ENCODE data around the gene FAM47E.

DNA sequence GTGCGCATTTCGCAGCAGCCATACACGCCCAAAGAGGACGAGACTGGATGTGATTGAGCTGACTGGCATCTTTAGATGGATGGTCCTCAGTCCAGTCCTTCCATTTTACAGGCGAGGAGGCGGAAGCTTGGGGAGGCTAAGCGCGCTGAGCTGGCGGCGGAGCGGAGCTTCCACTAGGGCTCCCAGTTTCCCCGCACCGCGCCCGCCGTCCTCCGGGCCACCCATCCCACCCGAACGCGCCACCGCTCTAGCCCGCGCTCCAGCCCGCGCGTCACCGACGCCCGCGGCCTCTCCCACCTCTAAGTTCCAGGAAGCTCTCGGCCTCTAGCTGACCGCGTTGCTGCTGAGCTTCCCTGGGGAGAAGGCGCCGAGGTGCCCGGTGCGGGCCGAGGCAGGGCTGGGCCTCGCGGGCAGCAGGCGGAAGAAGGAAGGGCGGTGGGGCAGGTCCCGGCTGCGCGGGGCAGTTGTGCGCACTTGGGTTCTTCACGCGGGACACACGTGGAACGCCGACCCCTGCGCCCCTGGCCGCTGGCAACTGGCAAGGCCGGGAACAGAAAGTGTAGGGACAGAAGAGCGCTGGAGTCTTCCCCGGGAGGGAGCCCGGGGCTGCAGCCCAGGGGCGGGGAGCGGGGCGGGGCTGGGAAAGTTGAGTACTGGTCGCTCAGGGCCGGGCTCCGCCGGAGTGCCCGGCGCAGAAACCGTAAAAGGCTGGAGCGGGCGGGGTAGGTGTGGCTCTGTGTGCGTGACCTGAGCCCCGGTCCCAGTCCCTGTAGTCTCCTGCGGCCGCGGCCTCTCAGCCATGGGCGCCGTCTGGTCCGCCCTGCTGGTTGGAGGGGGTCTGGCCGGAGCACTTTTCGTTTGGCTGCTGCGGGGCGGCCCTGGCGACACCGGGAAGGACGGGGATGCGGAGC is 54.7 kb downstream of the FAM47E start, which contains the start of gene STBD1:
- TF ChIP-seq, protein P1, sequence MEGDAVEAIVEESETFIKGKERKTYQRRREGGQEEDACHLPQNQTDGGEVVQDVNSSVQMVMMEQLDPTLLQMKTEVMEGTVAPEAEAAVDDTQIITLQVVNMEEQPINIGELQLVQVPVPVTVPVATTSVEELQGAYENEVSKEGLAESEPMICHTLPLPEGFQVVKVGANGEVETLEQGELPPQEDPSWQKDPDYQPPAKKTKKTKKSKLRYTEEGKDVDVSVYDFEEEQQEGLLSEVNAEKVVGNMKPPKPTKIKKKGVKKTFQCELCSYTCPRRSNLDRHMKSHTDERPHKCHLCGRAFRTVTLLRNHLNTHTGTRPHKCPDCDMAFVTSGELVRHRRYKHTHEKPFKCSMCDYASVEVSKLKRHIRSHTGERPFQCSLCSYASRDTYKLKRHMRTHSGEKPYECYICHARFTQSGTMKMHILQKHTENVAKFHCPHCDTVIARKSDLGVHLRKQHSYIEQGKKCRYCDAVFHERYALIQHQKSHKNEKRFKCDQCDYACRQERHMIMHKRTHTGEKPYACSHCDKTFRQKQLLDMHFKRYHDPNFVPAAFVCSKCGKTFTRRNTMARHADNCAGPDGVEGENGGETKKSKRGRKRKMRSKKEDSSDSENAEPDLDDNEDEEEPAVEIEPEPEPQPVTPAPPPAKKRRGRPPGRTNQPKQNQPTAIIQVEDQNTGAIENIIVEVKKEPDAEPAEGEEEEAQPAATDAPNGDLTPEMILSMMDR (IDR thresholded peaks at IDR 0.05) = no peak
- no peak for TF ChIP-seq EZH2 (IDR thresholded peaks at IDR 0.05; ENCODE audit: borderline replicate concordance, insufficient read depth, low read depth, low read length, poor library complexity, severe bottlenecking)
